SK-N-SH (cell line): ENCODE results near the gene TREM2.

ENCODE experiments used
- CHD2 ChIP-seq: fragments of 150-350 bp; IDR thresholded peaks from 2 replicates; pipeline ENCODE4 v1.6.1; 2018; ENCODE audit warnings: low read length; ENCODE audit not compliant: partially characterized antibody
- POLR2AphosphoS5 ChIP-seq: IDR thresholded peaks from 2 replicates; pipeline ENCODE4 v1.6.1; 2012; ENCODE audit warnings: low read depth, low read length
- RCOR1 ChIP-seq: fragments of 150-350 bp; IDR thresholded peaks from 2 replicates; pipeline ENCODE4 v1.6.1; 2017; ENCODE audit warnings: antibody characterized with exemption, low read length
- SMC3 ChIP-seq: IDR thresholded peaks from 2 replicates; pipeline ENCODE4 v1.6.1; 2012; ENCODE audit warnings: low read depth, low read length, improper control_type of control experiment
- TF ChIP-seq, protein P1 (sequence below): fragments of 200-600 bp; sonication (generic); IDR thresholded peaks from 2 replicates; pipeline ENCODE4 v1.6.1; 2017; ENCODE audit warnings: antibody characterized with exemption, mild to moderate bottlenecking, moderate library complexity

DNA sequence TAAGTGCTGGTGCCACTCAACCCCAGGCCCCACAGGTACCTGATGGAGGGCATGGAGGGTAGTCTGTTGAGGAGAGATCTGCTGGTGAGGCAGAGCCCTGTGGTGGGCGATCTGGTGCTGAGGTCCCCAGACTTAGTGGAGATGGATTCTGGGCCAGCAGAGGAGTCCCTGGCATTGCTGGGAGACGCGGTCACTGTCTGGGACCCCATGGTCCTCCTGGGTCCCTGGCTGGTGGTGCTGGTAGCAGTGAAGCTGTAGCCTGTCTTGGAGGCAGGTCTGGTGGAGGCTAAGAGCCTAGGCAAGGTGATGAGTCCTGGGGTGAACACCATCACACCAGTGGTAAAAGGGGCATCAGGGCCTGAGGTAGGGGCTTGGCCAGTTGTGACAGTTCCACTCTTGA, 31.5 kb upstream of the TREM2 start:
- no peak for TF ChIP-seq RCOR1
- TF ChIP-seq, protein P1, sequence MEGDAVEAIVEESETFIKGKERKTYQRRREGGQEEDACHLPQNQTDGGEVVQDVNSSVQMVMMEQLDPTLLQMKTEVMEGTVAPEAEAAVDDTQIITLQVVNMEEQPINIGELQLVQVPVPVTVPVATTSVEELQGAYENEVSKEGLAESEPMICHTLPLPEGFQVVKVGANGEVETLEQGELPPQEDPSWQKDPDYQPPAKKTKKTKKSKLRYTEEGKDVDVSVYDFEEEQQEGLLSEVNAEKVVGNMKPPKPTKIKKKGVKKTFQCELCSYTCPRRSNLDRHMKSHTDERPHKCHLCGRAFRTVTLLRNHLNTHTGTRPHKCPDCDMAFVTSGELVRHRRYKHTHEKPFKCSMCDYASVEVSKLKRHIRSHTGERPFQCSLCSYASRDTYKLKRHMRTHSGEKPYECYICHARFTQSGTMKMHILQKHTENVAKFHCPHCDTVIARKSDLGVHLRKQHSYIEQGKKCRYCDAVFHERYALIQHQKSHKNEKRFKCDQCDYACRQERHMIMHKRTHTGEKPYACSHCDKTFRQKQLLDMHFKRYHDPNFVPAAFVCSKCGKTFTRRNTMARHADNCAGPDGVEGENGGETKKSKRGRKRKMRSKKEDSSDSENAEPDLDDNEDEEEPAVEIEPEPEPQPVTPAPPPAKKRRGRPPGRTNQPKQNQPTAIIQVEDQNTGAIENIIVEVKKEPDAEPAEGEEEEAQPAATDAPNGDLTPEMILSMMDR: no peak
- TF ChIP-seq SMC3: no peak
- TF ChIP-seq POLR2AphosphoS5: no peak
- no peak for TF ChIP-seq CHD2
